Lower lobe of right lung (tissue), 2 donors: ENCODE results near the gene PDK3. TPM values are rescaled to one million over a fixed set of nuclear protein-coding genes. Genes with fewer than 3 reads are reported as not detected.

Experiments used
- ATAC-seq, 2 donors: fragments of 200-7000 bp; cut with Tn5 transposase; one replicate each; pipeline ENCODE4 v1.9.1; 2020 to 2022; ENCODE audit warnings: mild to moderate bottlenecking in 2 of 2, moderate library complexity in 2 of 2
- DNase-seq: peaks from one replicate; pipeline ENCODE4 v3.0.0-alpha.2; 2020
- H3K27ac ChIP-seq: fragments of 200-600 bp; one replicate; pipeline ENCODE4 v1.8.0; 2022
- H3K27me3 ChIP-seq: fragments of 200-600 bp; one replicate; pipeline ENCODE4 v1.8.0; 2022; ENCODE audit warnings: low read depth
- H3K36me3 ChIP-seq: fragments of 200-600 bp; one replicate; pipeline ENCODE4 v1.8.0; 2022; ENCODE audit warnings: mild to moderate bottlenecking
- H3K4me1 ChIP-seq: fragments of 200-600 bp; one replicate; pipeline ENCODE4 v1.8.0; 2022
- H3K4me3 ChIP-seq: fragments of 200-600 bp; one replicate; pipeline ENCODE4 v1.8.0; 2022; ENCODE audit warnings: mild to moderate bottlenecking
- H3K9me3 ChIP-seq: fragments of 200-600 bp; one replicate; pipeline ENCODE4 v1.8.0; 2022
- CTCF ChIP-seq: fragments of 200-600 bp; IDR thresholded peaks from one replicate; pipeline ENCODE4 v1.8.0; 2022; ENCODE audit warnings: antibody characterized with exemption, mild to moderate bottlenecking
- intact Hi-C: fragments of 100-400 bp; cut with DNase I; formaldehyde crosslinking; loops from one replicate; pipeline ENCODE4 v1.11.0; 2022
- total RNA-seq: library from RNA; stranded (reverse); fragmentation: NEBNext Ultra II Directional; extraction: Animal tissue kit (Norgen Biotek cat#: 25700); gene quantifications from one replicate; pipeline ENCODE4 v1.2.1, GENCODE V29; 2021
- donor health status: DM: no; HTN: yes; CAD: no; lungs with severe emphysema.

PDK3 gene
- total RNA-seq, 1 donor from 2014 or later: 22.3 TPM

DNA sequence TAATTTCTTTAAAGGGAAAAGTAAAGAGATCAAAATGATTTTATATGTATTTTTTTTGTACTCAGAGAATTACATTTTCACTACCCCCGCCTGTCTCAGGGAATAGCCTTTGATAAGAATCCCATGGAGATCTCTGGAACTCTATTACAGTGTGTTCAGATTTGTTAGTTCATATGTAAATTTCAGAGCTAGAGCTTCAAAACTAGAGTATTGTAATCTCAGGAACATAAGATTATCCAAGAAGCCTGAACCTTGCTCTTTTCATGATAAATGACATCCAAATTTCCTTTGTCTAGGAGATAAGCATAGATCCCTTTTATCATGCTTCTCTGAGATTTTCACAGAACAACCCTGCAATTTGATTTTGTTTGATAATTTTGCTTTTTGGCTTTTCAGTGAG, 82.9 kb downstream of the PDK3 start:
- no peak for TF ChIP-seq CTCF
- no peak overlapping the region for H3K27ac ChIP-seq
- no peak for ATAC-seq
- H3K4me3 ChIP-seq: no peak overlapping the region
- H3K27me3 ChIP-seq: no peaks in the 10 kb centered on the region
- DNase-seq: no peak
- no peaks in the 10 kb centered on the region for H3K4me1 ChIP-seq
- H3K9me3 ChIP-seq: no peaks in the 10 kb centered on the region
- H3K36me3 ChIP-seq: no peaks in the 10 kb centered on the region
- intact Hi-C loops: no loop called here

- Histone ChIP-seq H3K27me3 (no peaks in the 10 kb centered on the region), H3K27ac (no peak overlapping the region), H3K4me1 (no peaks in the 10 kb centered on the region), H3K4me3 (no peak overlapping the region), H3K9me3 (no peaks in the 10 kb centered on the region), H3K36me3 (no peaks in the 10 kb centered on the region)
- intact Hi-C loops: no loop called here
- DNase-seq (no peak), ATAC-seq (no peak)
- no peak for TF ChIP-seq CTCF
Observed at GRCh38 chrX:24550166-24550565, 85.1 kb downstream of the PDK3 start.

- Histone ChIP-seq H3K4me3 (no peak overlapping the region), H3K4me1 (no peaks in the 10 kb centered on the region), H3K27me3 (no peaks in the 10 kb centered on the region), H3K9me3 (no peaks in the 10 kb centered on the region), H3K27ac (no peak overlapping the region), H3K36me3 (no peaks in the 10 kb centered on the region)
- intact Hi-C loops: no loop called here
- DNase-seq: no peak
- ATAC-seq: no peak
- no peak for TF ChIP-seq CTCF
Observed at GRCh38 chrX:24553011-24553410, 87.9 kb downstream of the PDK3 start.

DNA sequence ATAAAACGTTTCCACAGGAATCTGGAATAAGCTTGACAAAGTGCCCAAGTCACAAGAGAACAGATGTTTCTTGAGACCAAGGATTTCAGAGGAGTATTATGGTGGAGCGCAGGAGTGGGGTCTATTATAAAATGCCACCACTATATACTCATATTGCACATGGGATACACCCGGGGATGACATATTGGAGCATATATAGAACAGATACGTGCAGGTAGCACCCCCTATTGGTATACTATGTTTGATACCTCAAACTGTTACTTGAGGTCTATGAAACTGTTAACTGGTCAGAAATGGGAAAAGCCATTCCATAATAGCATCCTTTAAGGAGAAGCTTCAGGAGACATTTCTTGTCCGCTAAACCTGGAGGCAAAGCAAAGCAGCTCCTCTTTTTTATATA, 96.0 kb downstream of the PDK3 start:
- no peak overlapping the region for H3K4me3 ChIP-seq
- no peaks in the 10 kb centered on the region for H3K36me3 ChIP-seq
- H3K4me1 ChIP-seq: no peaks in the 10 kb centered on the region
- no peak for ATAC-seq
- no peak for DNase-seq
- H3K27ac ChIP-seq: no peak overlapping the region
- intact Hi-C loops: no loop called here
- peak; percentile 10 for TF ChIP-seq CTCF
- no peaks in the 10 kb centered on the region for H3K27me3 ChIP-seq
- H3K9me3 ChIP-seq: no peaks in the 10 kb centered on the region

- Histone ChIP-seq H3K36me3 (no peaks in the 10 kb centered on the region), H3K9me3 (no peaks in the 10 kb centered on the region), H3K4me1 (no peaks in the 10 kb centered on the region), H3K27ac (no peak overlapping the region), H3K4me3 (no peak overlapping the region), H3K27me3 (no peaks in the 10 kb centered on the region)
- ATAC-seq (no peak), DNase-seq (no peak)
- intact Hi-C loops: no loop called here
- no peak for TF ChIP-seq CTCF
Observed at GRCh38 chrX:24563291-24564010, 98.4 kb downstream of the PDK3 start.
